ENCODE data around the gene ANKRD52. TPM values are rescaled to one million over a fixed set of nuclear protein-coding genes. Genes with fewer than 3 reads are reported as not detected.

The ANKRD52 gene
- total RNA-seq, 1 donor from 2014 or later, result 48.5 TPM

DNA sequence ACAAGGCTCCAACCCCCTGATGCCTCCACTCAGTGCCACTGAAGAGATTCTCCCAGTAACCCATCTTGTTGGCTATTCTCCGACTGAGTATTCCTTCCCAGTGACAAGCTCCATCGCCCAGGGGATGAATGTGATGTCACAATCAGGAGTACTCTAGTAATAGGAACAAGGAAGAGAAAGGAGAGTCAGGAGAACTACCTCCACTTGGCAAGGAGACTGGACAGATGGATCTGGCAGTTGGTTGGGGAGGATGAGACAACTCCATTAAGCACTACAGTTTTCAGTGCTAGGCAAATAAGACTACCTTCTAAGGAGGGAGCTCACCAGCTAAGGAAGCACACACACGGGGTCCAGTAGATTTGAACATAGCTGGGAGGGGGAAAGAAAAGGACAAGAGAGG is 41.7 kb downstream of the ANKRD52 start:
- peaks cover 13% of the 10 kb centered on the region for H3K4me1 Mint-ChIP-seq (ENCODE audit: unreplicated experiment)
- TF ChIP-seq, protein P1, sequence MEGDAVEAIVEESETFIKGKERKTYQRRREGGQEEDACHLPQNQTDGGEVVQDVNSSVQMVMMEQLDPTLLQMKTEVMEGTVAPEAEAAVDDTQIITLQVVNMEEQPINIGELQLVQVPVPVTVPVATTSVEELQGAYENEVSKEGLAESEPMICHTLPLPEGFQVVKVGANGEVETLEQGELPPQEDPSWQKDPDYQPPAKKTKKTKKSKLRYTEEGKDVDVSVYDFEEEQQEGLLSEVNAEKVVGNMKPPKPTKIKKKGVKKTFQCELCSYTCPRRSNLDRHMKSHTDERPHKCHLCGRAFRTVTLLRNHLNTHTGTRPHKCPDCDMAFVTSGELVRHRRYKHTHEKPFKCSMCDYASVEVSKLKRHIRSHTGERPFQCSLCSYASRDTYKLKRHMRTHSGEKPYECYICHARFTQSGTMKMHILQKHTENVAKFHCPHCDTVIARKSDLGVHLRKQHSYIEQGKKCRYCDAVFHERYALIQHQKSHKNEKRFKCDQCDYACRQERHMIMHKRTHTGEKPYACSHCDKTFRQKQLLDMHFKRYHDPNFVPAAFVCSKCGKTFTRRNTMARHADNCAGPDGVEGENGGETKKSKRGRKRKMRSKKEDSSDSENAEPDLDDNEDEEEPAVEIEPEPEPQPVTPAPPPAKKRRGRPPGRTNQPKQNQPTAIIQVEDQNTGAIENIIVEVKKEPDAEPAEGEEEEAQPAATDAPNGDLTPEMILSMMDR (IDR thresholded peaks at IDR 0.05; ENCODE audit: unreplicated experiment), result no peak
- no peak overlapping the region for H3K27ac Mint-ChIP-seq (ENCODE audit: unreplicated experiment)
- no peaks in the 10 kb centered on the region for H3K27me3 Mint-ChIP-seq (ENCODE audit: unreplicated experiment)
- DNase-seq (ENCODE audit: low spot score), result no peak
- peaks cover 27% of the 10 kb centered on the region for H3K36me3 Mint-ChIP-seq (ENCODE audit: low read depth, unreplicated experiment)
- H3K9me3 Mint-ChIP-seq (ENCODE audit: unreplicated experiment), result no peaks in the 10 kb centered on the region
- H3K4me3 Mint-ChIP-seq (ENCODE audit: unreplicated experiment), result peak overlapping the region; percentile 75

DNA sequence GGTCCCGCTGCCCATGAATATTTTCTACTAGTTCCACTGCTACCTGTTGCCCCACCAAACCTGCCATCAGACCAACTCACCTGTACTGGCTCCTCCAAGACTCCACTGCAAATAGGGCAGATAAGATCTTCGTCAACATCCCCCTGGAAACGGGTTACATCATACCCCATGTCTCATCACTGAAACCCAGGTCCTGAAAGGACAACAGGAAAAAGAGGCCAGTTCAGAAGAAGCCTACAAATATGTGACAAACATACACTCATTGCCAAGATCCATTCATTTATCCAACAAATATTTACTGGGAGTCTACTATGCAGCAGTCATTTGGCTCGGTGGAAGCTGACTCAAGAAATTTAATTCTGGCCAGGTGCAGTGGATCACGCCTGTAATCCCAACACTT is 44.3 kb downstream of the ANKRD52 start:
- Mint-ChIP-seq H3K27ac (ENCODE audit: unreplicated experiment) (peak overlapping the region; percentile 84), H3K4me3 (ENCODE audit: unreplicated experiment) (peak overlapping the region; percentile 73), H3K4me1 (ENCODE audit: unreplicated experiment) (peaks cover 4% of the 10 kb centered on the region), H3K9me3 (ENCODE audit: unreplicated experiment) (no peaks in the 10 kb centered on the region), H3K27me3 (ENCODE audit: unreplicated experiment) (no peaks in the 10 kb centered on the region), H3K36me3 (ENCODE audit: low read depth, unreplicated experiment) (peaks cover 42% of the 10 kb centered on the region)
- TF ChIP-seq, protein P1 (IDR thresholded peaks at IDR 0.05; ENCODE audit: unreplicated experiment), result no peak
- DNase-seq (ENCODE audit: low spot score), result no peak

DNA sequence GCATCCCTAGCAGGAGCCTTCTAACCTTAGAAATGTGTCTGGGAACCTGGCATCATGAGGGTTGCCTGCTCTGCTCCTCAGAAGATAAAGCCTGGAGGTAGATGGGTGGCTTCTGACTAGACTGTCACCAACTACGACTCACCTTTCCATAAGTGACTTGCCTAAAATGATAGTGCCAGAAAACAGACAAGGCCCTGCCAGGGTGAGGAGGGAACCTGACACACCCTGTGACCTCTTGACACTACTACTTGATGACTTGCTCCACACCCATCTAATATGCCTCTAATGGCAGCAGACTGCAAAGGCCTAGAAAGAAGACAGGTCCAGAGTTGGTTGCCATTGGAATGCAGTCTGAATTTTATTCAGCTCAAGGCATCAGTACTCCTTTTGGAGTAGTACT is 45.8 kb downstream of the ANKRD52 start:
- TF ChIP-seq, protein P1 (IDR thresholded peaks at IDR 0.05; ENCODE audit: unreplicated experiment), result no peak
- peaks cover 53% of the 10 kb centered on the region for H3K36me3 Mint-ChIP-seq (ENCODE audit: low read depth, unreplicated experiment)
- no peaks in the 10 kb centered on the region for H3K9me3 Mint-ChIP-seq (ENCODE audit: unreplicated experiment)
- H3K27ac Mint-ChIP-seq (ENCODE audit: unreplicated experiment), result no peak overlapping the region
- no peak overlapping the region for H3K4me3 Mint-ChIP-seq (ENCODE audit: unreplicated experiment)
- peaks cover 4% of the 10 kb centered on the region for H3K4me1 Mint-ChIP-seq (ENCODE audit: unreplicated experiment)
- no peaks in the 10 kb centered on the region for H3K27me3 Mint-ChIP-seq (ENCODE audit: unreplicated experiment)
- no peak for DNase-seq (ENCODE audit: low spot score)

DNA sequence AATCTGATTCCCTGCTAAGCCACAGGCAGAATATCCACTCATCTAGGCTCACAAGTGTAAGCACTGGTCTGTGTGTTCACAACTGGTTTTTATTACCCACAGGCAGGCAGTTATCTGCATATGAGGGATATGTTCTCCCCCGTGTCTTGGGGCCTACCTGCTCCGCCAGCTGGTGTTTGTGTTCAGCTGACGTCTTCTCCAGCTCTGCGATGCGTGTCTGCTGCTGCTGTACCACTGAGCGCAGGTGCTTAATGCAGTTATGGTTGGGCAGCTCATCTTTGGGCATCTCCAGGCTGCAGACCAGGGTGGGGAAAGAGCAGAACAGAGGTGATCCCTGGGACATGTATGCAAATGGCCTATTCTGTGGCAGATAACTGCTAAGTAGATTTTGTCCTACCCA is 50.2 kb downstream of the ANKRD52 start:
- DNase-seq (ENCODE audit: low spot score), result no peak
- Mint-ChIP-seq H3K27ac (ENCODE audit: unreplicated experiment) (no peak overlapping the region), H3K27me3 (ENCODE audit: unreplicated experiment) (no peaks in the 10 kb centered on the region), H3K4me1 (ENCODE audit: unreplicated experiment) (peaks cover 2% of the 10 kb centered on the region), H3K36me3 (ENCODE audit: low read depth, unreplicated experiment) (peaks cover 56% of the 10 kb centered on the region), H3K4me3 (ENCODE audit: unreplicated experiment) (no peak overlapping the region), H3K9me3 (ENCODE audit: unreplicated experiment) (no peaks in the 10 kb centered on the region)
- TF ChIP-seq, protein P1 (IDR thresholded peaks at IDR 0.05; ENCODE audit: unreplicated experiment), result no peak

DNA sequence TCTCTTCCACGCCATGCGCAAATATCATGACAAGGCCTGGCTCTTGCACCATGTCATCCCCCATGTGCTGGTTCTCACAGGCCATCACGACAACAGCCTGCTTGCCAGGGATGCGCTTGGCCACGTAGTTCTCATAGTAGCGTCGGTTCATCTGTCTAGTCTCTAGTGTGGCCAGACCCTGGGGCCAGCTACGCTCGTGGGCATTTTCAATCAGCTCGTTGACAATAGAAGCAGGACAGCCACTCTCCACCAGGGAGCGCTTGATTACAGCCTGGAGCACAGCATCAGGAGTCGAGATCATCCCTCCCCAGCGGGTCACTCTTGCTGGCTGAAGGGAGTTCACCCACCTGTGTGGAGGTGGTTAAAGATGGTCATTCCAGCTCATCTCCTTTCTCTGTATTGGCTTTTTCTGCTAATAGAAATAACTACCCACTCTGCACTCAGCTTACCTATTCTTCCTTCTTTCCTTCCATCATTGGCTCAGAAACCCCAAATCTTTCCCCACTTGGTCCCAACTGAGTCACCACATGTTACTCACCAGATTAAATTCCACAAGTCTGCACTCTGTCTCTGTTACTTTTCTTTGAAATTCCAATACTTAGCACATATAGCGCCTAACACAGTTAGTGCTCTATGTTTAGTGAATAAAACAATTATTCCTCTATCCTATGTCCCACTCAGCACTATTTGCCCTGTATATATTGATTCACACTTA is 51.6 kb downstream of the ANKRD52 start:
- peak overlapping the region; percentile 72 for H3K27ac Mint-ChIP-seq (ENCODE audit: unreplicated experiment)

More for the DNA sequence above, 51.6 kb downstream of the ANKRD52 start:
- TF ChIP-seq, protein P1 (IDR thresholded peaks at IDR 0.05; ENCODE audit: unreplicated experiment), result peak; percentile 51
- peaks cover 8% of the 10 kb centered on the region for H3K4me1 Mint-ChIP-seq (ENCODE audit: unreplicated experiment)
- H3K27me3 Mint-ChIP-seq (ENCODE audit: unreplicated experiment), result peaks cover 2% of the 10 kb centered on the region
- peaks cover 51% of the 10 kb centered on the region for H3K36me3 Mint-ChIP-seq (ENCODE audit: low read depth, unreplicated experiment)
- H3K4me3 Mint-ChIP-seq (ENCODE audit: unreplicated experiment), result peak overlapping the region; percentile 81
- no peaks in the 10 kb centered on the region for H3K9me3 Mint-ChIP-seq (ENCODE audit: unreplicated experiment)
- DNase-seq (ENCODE audit: low spot score), result peak; percentile 71

All from endothelial cell (in vitro differentiated cells).